Measurements from ENCODE around the gene CC2D2A.

The CC2D2A gene

GRCh38 chr4:15469402-15470127, at the start of gene CC2D2A:
TSS of gene CC2D2A (plus strand) at chr4:15469882. CDS start at chr4:15475933, 6,051 bp downstream.
- no peak for FAIRE-seq

GRCh38 chr4:15420642-15421041, 49.0 kb upstream of the CC2D2A start:
- FAIRE-seq: no peak

- FAIRE-seq: no peak
These were observed 46.4 kb upstream of the CC2D2A start for GRCh38 chr4:15423285-15423711.

GRCh38 chr4:15425520-15425919, 44.2 kb upstream of the CC2D2A start:
- FAIRE-seq: no peak

- no peak for FAIRE-seq
These were observed 42.5 kb upstream of the CC2D2A start for GRCh38 chr4:15427161-15427560.

- no peak for FAIRE-seq
These were observed 42.0 kb upstream of the CC2D2A start, which contains the start of gene C1QTNF7 for GRCh38 chr4:15427701-15428100. TSS of gene C1QTNF7 (plus strand) at chr4:15428033. CDS start at chr4:15435744, 7,711 bp downstream.

- no peak for FAIRE-seq
These were observed 41.1 kb upstream of the CC2D2A start for GRCh38 chr4:15428611-15429010.

- no peak for FAIRE-seq
These were observed 35.6 kb upstream of the CC2D2A start for GRCh38 chr4:15434091-15434490.

- no peak for FAIRE-seq
These were observed 35.0 kb upstream of the CC2D2A start for GRCh38 chr4:15434676-15435075.

- no peak for FAIRE-seq
These were observed 33.2 kb upstream of the CC2D2A start for GRCh38 chr4:15436513-15436912.

- FAIRE-seq: no peak
These were observed 30.6 kb upstream of the CC2D2A start for GRCh38 chr4:15438939-15439524.

GRCh38 chr4:15443371-15444160, 26.1 kb upstream of the CC2D2A start:
- no peak for FAIRE-seq

- FAIRE-seq: no peak
These were observed 25.4 kb upstream of the CC2D2A start for GRCh38 chr4:15444276-15444675.

GRCh38 chr4:15444879-15445547, 24.7 kb upstream of the CC2D2A start:
- FAIRE-seq: no peak

- FAIRE-seq: no peak
These were observed 18.4 kb upstream of the CC2D2A start for GRCh38 chr4:15451181-15451865.

- FAIRE-seq: no peak
These were observed 17.6 kb upstream of the CC2D2A start for GRCh38 chr4:15451866-15452765.

GRCh38 chr4:15455290-15455689, 14.4 kb upstream of the CC2D2A start:
- no peak for FAIRE-seq

GRCh38 chr4:15457406-15458201, 12.1 kb upstream of the CC2D2A start:
- FAIRE-seq: peak; percentile 43

- FAIRE-seq: no peak
These were observed 11.1 kb upstream of the CC2D2A start for GRCh38 chr4:15458616-15459015.

GRCh38 chr4:15459706-15460105, 10.0 kb upstream of the CC2D2A start:
- no peak for FAIRE-seq

Data from colon (tissue), 2 donors.